ENCODE measurements around the gene CAMK1D.

CAMK1D gene

DNA sequence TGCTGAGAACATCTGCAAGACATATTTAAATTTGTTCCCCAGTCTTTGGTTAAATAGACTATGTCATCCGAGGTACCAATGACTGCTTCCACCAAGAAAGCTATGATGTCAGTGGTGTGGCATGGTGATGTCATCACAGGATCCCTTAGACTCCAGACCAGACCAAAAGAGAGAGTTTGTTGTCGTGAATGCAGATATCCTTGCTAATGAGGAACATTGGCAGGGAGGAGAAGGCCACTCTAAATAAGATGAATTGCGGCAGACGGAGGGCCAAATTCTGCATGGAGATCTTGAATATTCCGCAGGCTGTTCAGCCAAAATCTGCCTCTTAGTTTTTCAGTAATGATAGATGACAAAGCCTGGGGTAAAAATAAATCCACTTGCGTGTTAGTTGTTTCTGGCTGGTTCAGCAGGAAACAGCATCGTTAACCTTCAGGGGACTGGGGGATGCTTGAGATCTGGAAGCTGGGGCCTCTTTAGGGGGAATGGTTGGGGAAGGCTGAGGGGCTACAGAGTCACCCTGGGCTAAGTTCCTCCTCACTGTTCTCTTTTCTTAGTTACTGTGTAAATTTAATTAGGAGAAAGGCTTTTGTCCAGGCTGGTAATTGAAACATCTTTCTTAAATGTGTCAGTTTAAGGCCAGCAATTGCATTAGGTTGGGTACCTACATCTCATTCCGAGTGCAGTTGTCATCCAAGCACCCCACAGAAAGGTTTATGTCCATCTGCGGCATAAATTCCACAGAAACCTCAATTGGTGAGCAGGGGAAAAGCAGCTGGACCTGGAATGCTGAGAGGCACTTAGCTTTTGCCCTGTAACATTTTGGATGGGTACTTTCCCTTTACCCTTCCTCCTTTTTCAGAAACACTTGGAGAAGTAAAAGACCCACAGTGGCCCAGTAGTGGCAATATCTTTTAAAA is 11.6 kb upstream of the CAMK1D start:
- no peaks in the 10 kb centered on the region for H3K9me3 ChIP-seq (ENCODE audit: insufficient read depth, low read length, severe bottlenecking)
- no peaks in the 10 kb centered on the region for H3K4me1 ChIP-seq (ENCODE audit: insufficient read depth, low read length)
- H3K4me2 ChIP-seq (ENCODE audit: insufficient read depth, low read length): no peak overlapping the region
- no peak for DNase-seq
- no peaks in the 10 kb centered on the region for H3K79me2 ChIP-seq (ENCODE audit: insufficient read depth, low read length)
- H4K20me1 ChIP-seq (ENCODE audit: insufficient read depth, low read length): no peaks in the 10 kb centered on the region
- no peak overlapping the region for H3K4me3 ChIP-seq (ENCODE audit: low read depth in 1 of 2, low read length in 2 of 2)
- no peaks in the 10 kb centered on the region for H3K27me3 ChIP-seq (ENCODE audit: insufficient read depth, low read length, poor library complexity)
- H3K9ac ChIP-seq (ENCODE audit: low read depth, low read length): no peak overlapping the region
- no peak overlapping the region for H3K27ac ChIP-seq (ENCODE audit: low read length)
- TF ChIP-seq, protein P1, sequence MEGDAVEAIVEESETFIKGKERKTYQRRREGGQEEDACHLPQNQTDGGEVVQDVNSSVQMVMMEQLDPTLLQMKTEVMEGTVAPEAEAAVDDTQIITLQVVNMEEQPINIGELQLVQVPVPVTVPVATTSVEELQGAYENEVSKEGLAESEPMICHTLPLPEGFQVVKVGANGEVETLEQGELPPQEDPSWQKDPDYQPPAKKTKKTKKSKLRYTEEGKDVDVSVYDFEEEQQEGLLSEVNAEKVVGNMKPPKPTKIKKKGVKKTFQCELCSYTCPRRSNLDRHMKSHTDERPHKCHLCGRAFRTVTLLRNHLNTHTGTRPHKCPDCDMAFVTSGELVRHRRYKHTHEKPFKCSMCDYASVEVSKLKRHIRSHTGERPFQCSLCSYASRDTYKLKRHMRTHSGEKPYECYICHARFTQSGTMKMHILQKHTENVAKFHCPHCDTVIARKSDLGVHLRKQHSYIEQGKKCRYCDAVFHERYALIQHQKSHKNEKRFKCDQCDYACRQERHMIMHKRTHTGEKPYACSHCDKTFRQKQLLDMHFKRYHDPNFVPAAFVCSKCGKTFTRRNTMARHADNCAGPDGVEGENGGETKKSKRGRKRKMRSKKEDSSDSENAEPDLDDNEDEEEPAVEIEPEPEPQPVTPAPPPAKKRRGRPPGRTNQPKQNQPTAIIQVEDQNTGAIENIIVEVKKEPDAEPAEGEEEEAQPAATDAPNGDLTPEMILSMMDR (IDR thresholded peaks at IDR 0.05; ENCODE audit: borderline replicate concordance, extremely low read depth, low read length, poor library complexity, severe bottlenecking): no peak
- no peak for TF ChIP-seq EZH2 (IDR thresholded peaks at IDR 0.05; ENCODE audit: borderline replicate concordance, low read depth, low read length, severe bottlenecking)
- no peak overlapping the region for H2AFZ ChIP-seq (ENCODE audit: low read depth, low read length)
- H3K36me3 ChIP-seq (ENCODE audit: insufficient read depth, low read length): no peaks in the 10 kb centered on the region
- ATAC-seq (ENCODE audit: insufficient read depth, low read depth): no peak

DNA sequence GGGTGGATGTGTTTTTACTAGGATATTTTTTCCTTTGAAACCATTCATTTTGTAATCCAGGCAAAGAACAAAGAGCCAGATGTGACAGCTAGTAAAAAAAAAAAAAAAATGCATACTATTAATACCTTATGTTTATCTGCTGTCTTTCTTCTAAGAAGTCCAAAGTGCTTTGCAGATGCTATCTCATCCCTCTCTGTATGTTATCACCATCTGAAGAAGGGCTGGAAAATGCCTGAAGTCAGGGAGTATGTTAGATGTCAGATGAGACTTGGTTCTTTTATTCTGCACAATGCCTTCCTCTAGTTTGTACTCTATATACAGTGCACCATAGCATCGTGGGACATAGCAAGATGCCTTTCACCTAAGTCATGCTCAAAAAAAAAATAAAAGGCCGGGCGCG is 10.4 kb upstream of the CAMK1D start:
- TF ChIP-seq, protein P1 (IDR thresholded peaks at IDR 0.05; ENCODE audit: borderline replicate concordance, extremely low read depth, low read length, poor library complexity, severe bottlenecking): no peak
- TF ChIP-seq EZH2 (IDR thresholded peaks at IDR 0.05; ENCODE audit: borderline replicate concordance, low read depth, low read length, severe bottlenecking): no peak
- Histone ChIP-seq H3K27ac (ENCODE audit: low read length) (no peak overlapping the region), H3K4me2 (ENCODE audit: insufficient read depth, low read length) (no peak overlapping the region), H3K9me3 (ENCODE audit: insufficient read depth, low read length, severe bottlenecking) (no peaks in the 10 kb centered on the region), H3K36me3 (ENCODE audit: insufficient read depth, low read length) (no peaks in the 10 kb centered on the region), H3K27me3 (ENCODE audit: insufficient read depth, low read length, poor library complexity) (peaks cover 3% of the 10 kb centered on the region), H2AFZ (ENCODE audit: low read depth, low read length) (no peak overlapping the region), H3K79me2 (ENCODE audit: insufficient read depth, low read length) (no peaks in the 10 kb centered on the region), H3K9ac (ENCODE audit: low read depth, low read length) (no peak overlapping the region), H4K20me1 (ENCODE audit: insufficient read depth, low read length) (no peaks in the 10 kb centered on the region), H3K4me3 (ENCODE audit: low read depth in 1 of 2, low read length in 2 of 2) (no peak overlapping the region), H3K4me1 (ENCODE audit: insufficient read depth, low read length) (no peaks in the 10 kb centered on the region)
- ATAC-seq (ENCODE audit: insufficient read depth, low read depth): no peak
- DNase-seq: no peak

DNA sequence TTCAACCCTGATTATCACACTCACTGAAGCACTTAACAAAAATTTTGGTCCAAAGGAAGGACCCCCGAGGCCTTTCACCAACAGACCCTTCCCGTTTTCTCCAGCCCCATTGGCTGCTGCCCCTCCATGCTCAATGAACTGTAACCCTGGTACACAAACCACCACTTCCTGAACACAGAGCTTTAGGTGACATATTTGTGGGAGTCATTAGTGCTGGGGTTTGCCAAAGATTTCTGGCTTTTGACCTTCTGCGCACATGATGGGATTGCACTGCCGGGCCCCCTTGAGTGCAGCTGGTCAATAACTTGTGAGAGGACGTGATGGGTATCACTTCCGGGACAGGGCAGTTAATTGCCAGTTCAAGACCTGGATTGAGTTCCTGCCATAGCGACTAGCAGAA is 9.0 kb upstream of the CAMK1D start:
- H3K4me3 ChIP-seq (ENCODE audit: low read depth in 1 of 2, low read length in 2 of 2): no peak overlapping the region
- no peak for ATAC-seq (ENCODE audit: insufficient read depth, low read depth)
- no peaks in the 10 kb centered on the region for H3K4me1 ChIP-seq (ENCODE audit: insufficient read depth, low read length)
- H3K9ac ChIP-seq (ENCODE audit: low read depth, low read length): no peak overlapping the region
- no peak for DNase-seq
- no peaks in the 10 kb centered on the region for H3K79me2 ChIP-seq (ENCODE audit: insufficient read depth, low read length)
- H3K27me3 ChIP-seq (ENCODE audit: insufficient read depth, low read length, poor library complexity): peaks cover 3% of the 10 kb centered on the region
- no peak overlapping the region for H3K4me2 ChIP-seq (ENCODE audit: insufficient read depth, low read length)
- TF ChIP-seq EZH2 (IDR thresholded peaks at IDR 0.05; ENCODE audit: borderline replicate concordance, low read depth, low read length, severe bottlenecking): no peak
- TF ChIP-seq, protein P1 (IDR thresholded peaks at IDR 0.05; ENCODE audit: borderline replicate concordance, extremely low read depth, low read length, poor library complexity, severe bottlenecking): no peak
- no peak overlapping the region for H3K27ac ChIP-seq (ENCODE audit: low read length)
- no peaks in the 10 kb centered on the region for H3K9me3 ChIP-seq (ENCODE audit: insufficient read depth, low read length, severe bottlenecking)
- H2AFZ ChIP-seq (ENCODE audit: low read depth, low read length): no peak overlapping the region
- no peaks in the 10 kb centered on the region for H3K36me3 ChIP-seq (ENCODE audit: insufficient read depth, low read length)
- no peaks in the 10 kb centered on the region for H4K20me1 ChIP-seq (ENCODE audit: insufficient read depth, low read length)

Measured in DND-41 (cell line).